H9 (cell line): ENCODE data around the gene MYO5C. TPM values are rescaled to one million over a fixed set of nuclear protein-coding genes. Genes with fewer than 3 reads are reported as not detected.

Experiments used
- DNase-seq: peaks from one replicate; pipeline ENCODE4 v3.0.0-alpha.2; 2017
- H2AFZ ChIP-seq: one replicate; pipeline ENCODE4 v1.6.1; 2013; ENCODE audit warnings: mild to moderate bottlenecking, low read length, control low read depth, moderate library complexity
- H2AK5ac ChIP-seq: 2 replicates; pipeline ENCODE4 v1.6.1; 2013; ENCODE audit warnings: low read length, control low read depth, mixed read lengths; ENCODE audit not compliant: insufficient read length
- H2BK120ac ChIP-seq: one replicate; pipeline ENCODE4 v1.6.1; 2013; ENCODE audit warnings: low read depth, mild to moderate bottlenecking, low read length, control low read depth, inconsistent platforms; ENCODE audit not compliant: poor library complexity, severe bottlenecking
- H2BK12ac ChIP-seq: 2 replicates; pipeline ENCODE4 v1.6.1; 2013; ENCODE audit warnings: low read length, control low read depth, mixed read lengths, low read depth; ENCODE audit not compliant: insufficient read length
- H2BK15ac ChIP-seq: 2 replicates; pipeline ENCODE4 v1.6.1; 2013; ENCODE audit warnings: low read depth, low read length, control low read depth
- H2BK20ac ChIP-seq: one replicate; pipeline ENCODE4 v1.6.1; 2013; ENCODE audit warnings: low read depth, mild to moderate bottlenecking, low read length, control low read depth, inconsistent platforms; ENCODE audit not compliant: poor library complexity, severe bottlenecking
- H2BK5ac ChIP-seq: 2 replicates; pipeline ENCODE4 v1.6.1; 2013; ENCODE audit warnings: low read length, control low read depth, mixed read lengths; ENCODE audit not compliant: insufficient read length
- H3K14ac ChIP-seq: 2 replicates; pipeline ENCODE4 v1.6.1; 2013; ENCODE audit warnings: low read length, control low read depth; ENCODE audit not compliant: insufficient read depth
- H3K18ac ChIP-seq: 2 replicates; pipeline ENCODE4 v1.6.1; 2013; ENCODE audit warnings: low read depth, mild to moderate bottlenecking, mixed read lengths, low read length, control low read depth; ENCODE audit not compliant: insufficient read length
- H3K23ac ChIP-seq: 2 replicates; pipeline ENCODE4 v1.6.1; 2013; ENCODE audit warnings: low read length, control low read depth, mixed read lengths, low read depth; ENCODE audit not compliant: insufficient read length
- H3K23me2 ChIP-seq: 2 replicates; pipeline ENCODE4 v1.6.1; 2013; ENCODE audit warnings: low read depth, mild to moderate bottlenecking, mixed read lengths, low read length, control low read depth; ENCODE audit not compliant: insufficient read length, poor library complexity, severe bottlenecking
- H3K27ac ChIP-seq: 2 replicates; pipeline ENCODE4 v1.5.1; 2013; ENCODE audit warnings: low read length, control low read depth, mixed read lengths, low read depth; ENCODE audit not compliant: insufficient read length
- H3K27me3 ChIP-seq: 2 replicates; pipeline ENCODE4 v1.6.1; 2013; ENCODE audit warnings: low read length, control low read depth, inconsistent platforms; ENCODE audit not compliant: insufficient read depth
- H3K4ac ChIP-seq: 2 replicates; pipeline ENCODE4 v1.6.1; 2013; ENCODE audit warnings: low read depth, mild to moderate bottlenecking, control low read depth, inconsistent platforms, low read length, moderate library complexity
- H3K4me1 ChIP-seq: 2 replicates; pipeline ENCODE4 v1.6.1; 2013; ENCODE audit warnings: low read length, control low read depth, inconsistent platforms; ENCODE audit not compliant: insufficient read depth
- H3K4me2 ChIP-seq: 2 replicates; pipeline ENCODE4 v1.6.1; 2013; ENCODE audit warnings: low read length, control low read depth, mixed read lengths; ENCODE audit not compliant: insufficient read length, insufficient read depth
- H3K56ac ChIP-seq: 2 replicates; pipeline ENCODE4 v1.6.1; 2013; ENCODE audit warnings: low read depth, mild to moderate bottlenecking, mixed read lengths, low read length, control low read depth; ENCODE audit not compliant: insufficient read length
- H3K79me1 ChIP-seq: 2 replicates; pipeline ENCODE4 v1.6.1; 2013; ENCODE audit warnings: low read depth, mild to moderate bottlenecking, moderate library complexity, low read length, control low read depth, inconsistent platforms; ENCODE audit not compliant: insufficient read depth, poor library complexity, severe bottlenecking
- H3K79me2 ChIP-seq: 2 replicates; pipeline ENCODE4 v1.6.1; 2013; ENCODE audit warnings: low read length, control low read depth, inconsistent platforms; ENCODE audit not compliant: insufficient read depth
- H3K9ac ChIP-seq: 2 replicates; pipeline ENCODE4 v1.6.1; 2013; ENCODE audit warnings: low read length, control low read depth, mixed read lengths; ENCODE audit not compliant: insufficient read length; ENCODE audit errors: extremely low read depth
- H3K9me3 ChIP-seq: one replicate; pipeline ENCODE4 v1.6.1; 2013; ENCODE audit warnings: low read depth, low read length, inconsistent platforms; ENCODE audit not compliant: control insufficient read depth
- H3T11ph ChIP-seq: one replicate; pipeline ENCODE4 v1.6.1; 2013; ENCODE audit warnings: mild to moderate bottlenecking, low read length, control low read depth, inconsistent platforms
- H4K20me1 ChIP-seq: one replicate; pipeline ENCODE4 v1.6.1; 2013; ENCODE audit not compliant: control insufficient read depth, insufficient read length, insufficient read depth
- H4K5ac ChIP-seq: 2 replicates; pipeline ENCODE4 v1.6.1; 2013; ENCODE audit warnings: low read depth, mild to moderate bottlenecking, mixed read lengths, low read length, control low read depth; ENCODE audit not compliant: insufficient read length
- H4K8ac ChIP-seq: replicated peaks from 2 replicates; pipeline ENCODE4 v1.6.1; 2013; ENCODE audit warnings: low read length, control low read depth, mixed read lengths, low read depth; ENCODE audit not compliant: insufficient read length
- H4K91ac ChIP-seq: 2 replicates; pipeline ENCODE4 v1.6.1; 2013; ENCODE audit warnings: low read depth, mild to moderate bottlenecking, moderate library complexity, mixed read lengths, low read length, control low read depth; ENCODE audit not compliant: insufficient read length
- H3K27ac Mint-ChIP-seq, 3 experiments: 2 replicates in 2 of 3; 3 replicates in 1 of 3; pipeline ENCODE4 v1.8.0; 2020 to 2021; ENCODE audit warnings: mixed read lengths in 3 of 3, mild to moderate bottlenecking in 1 of 3, moderate library complexity in 1 of 3
- H3K27me3 Mint-ChIP-seq: 2 replicates; pipeline ENCODE4 v1.8.0; 2021; ENCODE audit warnings: low read depth, mild to moderate bottlenecking, moderate library complexity, mixed read lengths
- H3K36me3 Mint-ChIP-seq, 3 experiments: 2 replicates in 2 of 3; 3 replicates in 1 of 3; pipeline ENCODE4 v1.8.0; 2020 to 2021; ENCODE audit warnings: low read depth in 3 of 3, mixed read lengths in 3 of 3; ENCODE audit not compliant: insufficient read depth in 1 of 3
- H3K4me1 Mint-ChIP-seq, 2 experiments: 2 replicates each; pipeline ENCODE4 v1.8.0; 2020; ENCODE audit warnings: mixed read lengths in 2 of 2
- H3K4me3 Mint-ChIP-seq, 2 experiments: 2 replicates in 1 of 2; 3 replicates in 1 of 2; pipeline ENCODE4 v1.8.0; 2020 to 2021; ENCODE audit warnings: mild to moderate bottlenecking in 2 of 2, mixed read lengths in 2 of 2, moderate library complexity in 1 of 2
- H3K9me3 Mint-ChIP-seq, 2 experiments: 2 replicates in 1 of 2; 3 replicates in 1 of 2; pipeline ENCODE4 v1.8.0; 2020; ENCODE audit warnings: mild to moderate bottlenecking in 2 of 2, mixed read lengths in 2 of 2, moderate library complexity in 1 of 2
- WGBS: extraction: QIAGEN DNeasy Blood & Tissue Kit; methylation state at CpG from one replicate; pipeline ENCODE4 v1.1.7; 2013; ENCODE audit warnings: missing lambda C conversion rate, low lambda C conversion rate, mixed read lengths; ENCODE audit not compliant: insufficient read length; ENCODE audit errors: extremely low coverage; 5-methylcytosine and 5-hydroxymethylcytosine counted together
- total RNA-seq: library from RNA; stranded (reverse); gene quantifications from 2 replicates; pipeline ENCODE4 v1.2.1, GENCODE V29; 2021
- TF ChIP-seq, protein P1 (sequence below): fragments of 200-600 bp; sonication (generic); conservative IDR thresholded peaks from 3 replicates; pipeline ENCODE4 v1.8.0; 2021; ENCODE audit warnings: antibody characterized with exemption, mild to moderate bottlenecking

The MYO5C gene
- total RNA-seq, 1 experiment from 2014 or later = 22.2 TPM

GRCh38 chr15:52306270-52306669, 10.7 kb upstream of the MYO5C start:
- Histone ChIP-seq H3K14ac (no peak overlapping the region), H3K79me2 (no peaks in the 10 kb centered on the region), H2BK5ac (no peak overlapping the region), H3K56ac (no peak overlapping the region), H3K27ac (no peak overlapping the region), H2BK20ac (no peak overlapping the region), H3K9me3 (no peaks in the 10 kb centered on the region), H3K27me3 (no peaks in the 10 kb centered on the region), H3T11ph (no peak overlapping the region), H4K8ac (no peak overlapping the region), H3K4me1 (no peaks in the 10 kb centered on the region), H2BK12ac (no peak overlapping the region), H4K20me1 (no peaks in the 10 kb centered on the region), H3K23me2 (no peaks in the 10 kb centered on the region), H2AFZ (no peak overlapping the region), H4K5ac (no peak overlapping the region), H3K9ac (no peak overlapping the region), H3K4me2 (no peak overlapping the region), H4K91ac (no peak overlapping the region), H2AK5ac (no peak overlapping the region), H3K79me1 (no peaks in the 10 kb centered on the region), H2BK120ac (no peak overlapping the region), H3K23ac (no peak overlapping the region), H2BK15ac (no peak overlapping the region), H3K18ac (no peak overlapping the region), H3K4ac (no peak overlapping the region)
- Mint-ChIP-seq H3K9me3 (peaks cover 0 to 2% of the 10 kb centered on the region in 2 experiments; a peak in 1 of 5 replicates), H3K4me3 (no peak overlapping the region), H3K4me1 (peaks cover 12 to 18% of the 10 kb centered on the region in 2 experiments), H3K27me3 (no peaks in the 10 kb centered on the region), H3K27ac (no peak overlapping the region), H3K36me3 (no peaks in the 10 kb centered on the region)
- WGBS = no CpG with 5 or more reads among the region's 1 CpG
- TF ChIP-seq, protein P1, sequence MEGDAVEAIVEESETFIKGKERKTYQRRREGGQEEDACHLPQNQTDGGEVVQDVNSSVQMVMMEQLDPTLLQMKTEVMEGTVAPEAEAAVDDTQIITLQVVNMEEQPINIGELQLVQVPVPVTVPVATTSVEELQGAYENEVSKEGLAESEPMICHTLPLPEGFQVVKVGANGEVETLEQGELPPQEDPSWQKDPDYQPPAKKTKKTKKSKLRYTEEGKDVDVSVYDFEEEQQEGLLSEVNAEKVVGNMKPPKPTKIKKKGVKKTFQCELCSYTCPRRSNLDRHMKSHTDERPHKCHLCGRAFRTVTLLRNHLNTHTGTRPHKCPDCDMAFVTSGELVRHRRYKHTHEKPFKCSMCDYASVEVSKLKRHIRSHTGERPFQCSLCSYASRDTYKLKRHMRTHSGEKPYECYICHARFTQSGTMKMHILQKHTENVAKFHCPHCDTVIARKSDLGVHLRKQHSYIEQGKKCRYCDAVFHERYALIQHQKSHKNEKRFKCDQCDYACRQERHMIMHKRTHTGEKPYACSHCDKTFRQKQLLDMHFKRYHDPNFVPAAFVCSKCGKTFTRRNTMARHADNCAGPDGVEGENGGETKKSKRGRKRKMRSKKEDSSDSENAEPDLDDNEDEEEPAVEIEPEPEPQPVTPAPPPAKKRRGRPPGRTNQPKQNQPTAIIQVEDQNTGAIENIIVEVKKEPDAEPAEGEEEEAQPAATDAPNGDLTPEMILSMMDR = no peak
- DNase-seq = no peak
